Naive thymus-derived CD4-positive, alpha-beta T cell (primary cell): ENCODE data around the gene SHC1. TPM values are rescaled to one million over a fixed set of nuclear protein-coding genes. Genes with fewer than 3 reads are reported as not detected.

Experiments
- ATAC-seq: fragments of 150-1000 bp; cut with Tn5 transposase; 2 replicates; pipeline ENCODE4 v1.10.0; 2021; ENCODE audit warnings: mild to moderate bottlenecking, moderate library complexity
- CTCF ChIA-PET: fragments of 350-600 bp; sonication (Branson Sonifier 250); formaldehyde crosslinking; loops from one replicate; lab custom pipeline; 2021; ENCODE audit warnings: antibody characterized with exemption; lab: Charles Lee
- POLR2A ChIA-PET: fragments of 350-600 bp; sonication (Branson Sonifier 250); formaldehyde crosslinking; loops from one replicate; lab custom pipeline; 2021; ENCODE audit warnings: antibody characterized with exemption, inconsistent platforms; lab: Charles Lee
- DNase-seq, 9 donors: peaks; one replicate each; pipeline versions ENCODE4 v3.0.0 to v3.0.0-alpha.2; 2020 to 2022; ENCODE audit warnings: mixed read lengths in 1 of 9
- H3K27ac ChIP-seq: one replicate; pipeline ENCODE4 v1.7.0; 2013; ENCODE audit warnings: mild to moderate bottlenecking, low read depth, low read length, moderate library complexity
- H3K27me3 ChIP-seq, 2 donors: one replicate each; pipeline ENCODE4 v1.7.0; 2013; ENCODE audit warnings: low read length in 2 of 2, mild to moderate bottlenecking in 2 of 2, moderate library complexity in 2 of 2; ENCODE audit not compliant: control insufficient read depth in 2 of 2, insufficient read depth in 2 of 2
- H3K36me3 ChIP-seq, 3 experiments: 1 replicate in 2 of 3; 2 replicates in 1 of 3; pipeline ENCODE4 v1.7.0; 2013; ENCODE audit warnings: low read length in 3 of 3, mild to moderate bottlenecking in 3 of 3, moderate library complexity in 1 of 3; ENCODE audit not compliant: insufficient read depth in 3 of 3, control insufficient read depth in 2 of 3
- H3K4me1 ChIP-seq, 2 donors: one replicate each; pipeline ENCODE4 v1.7.0; 2013; ENCODE audit warnings: low read length in 2 of 2, mild to moderate bottlenecking in 2 of 2, moderate library complexity in 1 of 2; ENCODE audit not compliant: control insufficient read depth in 2 of 2, insufficient read depth in 2 of 2
- H3K4me3 ChIP-seq: 2 replicates; pipeline ENCODE4 v1.7.0; 2013; ENCODE audit warnings: mild to moderate bottlenecking, low read length
- H3K9me3 ChIP-seq, 3 experiments: 1 replicate in 2 of 3; 2 replicates in 1 of 3; pipeline ENCODE4 v1.7.0; 2013; ENCODE audit warnings: low read length in 3 of 3; ENCODE audit not compliant: control insufficient read depth in 2 of 3
- H3K27ac Mint-ChIP-seq, 9 donors: one replicate each; pipeline ENCODE4 v1.8.0; 2020 to 2022; ENCODE audit warnings: mixed read lengths in 9 of 9, mild to moderate bottlenecking in 8 of 9, moderate library complexity in 5 of 9, inconsistent platforms in 2 of 9
- H3K27me3 Mint-ChIP-seq, 5 donors: one replicate each; pipeline ENCODE4 v1.8.0; 2021 to 2022; ENCODE audit warnings: mixed read lengths in 5 of 5, mild to moderate bottlenecking in 1 of 5
- H3K36me3 Mint-ChIP-seq, 5 donors: one replicate each; pipeline ENCODE4 v1.8.0; 2020 to 2022; ENCODE audit warnings: mixed read lengths in 5 of 5, mild to moderate bottlenecking in 3 of 5, inconsistent platforms in 1 of 5
- H3K4me1 Mint-ChIP-seq, 7 donors: one replicate each; pipeline ENCODE4 v1.8.0; 2020 to 2022; ENCODE audit warnings: mixed read lengths in 7 of 7, mild to moderate bottlenecking in 3 of 7, inconsistent platforms in 1 of 7
- H3K4me3 Mint-ChIP-seq, 10 donors: one replicate each; pipeline ENCODE4 v1.8.0; 2020 to 2022; ENCODE audit warnings: mild to moderate bottlenecking in 10 of 10, mixed read lengths in 10 of 10, moderate library complexity in 6 of 10, inconsistent platforms in 2 of 10
- H3K9me3 Mint-ChIP-seq, 11 donors: one replicate each; pipeline ENCODE4 v1.8.0; 2020 to 2022; ENCODE audit warnings: mixed read lengths in 11 of 11, mild to moderate bottlenecking in 4 of 11, inconsistent platforms in 1 of 11, moderate library complexity in 1 of 11
- intact Hi-C, 2 donors: fragments of 100-400 bp; cut with micrococcal nuclease; formaldehyde crosslinking; loops; one replicate each; pipeline ENCODE4 v1.15.1; 2023
- polyA plus RNA-seq, 2 donors: library from polyadenylated mRNA; unstranded; fragments of 300-500 nt; fragmentation: Illumina TruSeq; gene quantifications; one replicate each; pipeline ENCODE4 v1.2.3, GENCODE V29; 2021
- total RNA-seq, 6 experiments: library from RNA in 5 of 6; stranded (reverse) in 5 of 6; gene quantifications; 1 replicate in 5 of 6; 2 replicates in 1 of 6; pipeline ENCODE4 v1.2.3 and lab custom pipeline; 2021 to 2026

The SHC1 gene
- total and polyA plus RNA-seq, 7 experiments from 2014 or later = 29.6 to 76.9 (median 73.2) TPM

DNA sequence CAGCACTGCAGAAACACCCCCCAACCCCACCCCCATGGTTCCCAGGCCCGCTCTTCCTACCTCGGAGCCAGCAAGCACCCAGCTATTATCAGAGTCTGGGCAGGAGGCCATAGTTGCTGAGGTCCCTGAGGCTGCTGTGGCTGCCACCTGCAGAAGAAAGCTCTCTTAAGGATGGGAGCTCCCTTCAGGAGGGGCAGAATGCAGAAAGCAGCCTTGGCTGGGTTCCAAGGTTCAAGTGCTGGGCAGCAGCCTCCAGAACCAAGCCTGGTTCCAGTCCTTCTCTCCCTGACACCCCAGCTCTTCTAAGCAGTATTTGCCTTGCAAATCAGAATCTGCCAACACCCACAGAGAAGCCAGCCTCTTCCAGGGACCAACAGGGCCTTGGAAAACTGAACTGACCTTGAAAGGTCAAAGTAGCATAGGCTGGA is 16.9 kb downstream of the SHC1 start:
- Mint-ChIP-seq H3K27ac (peak overlapping the region; percentile 97 to 100 (median 99)), H3K27me3 (no peaks in the 10 kb centered on the region), H3K36me3 (peaks cover 4 to 31% (median 8%) of the 10 kb centered on the region in 5 donors), H3K4me1 (peaks cover 58 to 84% (median 76%) of the 10 kb centered on the region in 7 donors), H3K9me3 (peaks cover 0 to 4% (median 0%) of the 10 kb centered on the region in 11 donors), H3K4me3 (peak overlapping the region; percentile 92 to 99 (median 98))
- intact Hi-C loops = loop anchor here in 1 of 2 donors (2.0 to 10.0 kb wide), 3 partner anchors 395 to 989 kb away; partner anchors contain the start of genes CREB3L4, IL6R, SLC39A1 and UBE2Q1
- DNase-seq = no peak
- Histone ChIP-seq H3K36me3 (peaks cover 9 to 31% (median 10%) of the 10 kb centered on the region in 3 experiments), H3K27ac (peak overlapping the region; percentile 96), H3K9me3 (no peaks in the 10 kb centered on the region), H3K27me3 (no peaks in the 10 kb centered on the region), H3K4me3 (peak overlapping the region; percentile 92), H3K4me1 (peaks cover 55% of the 10 kb centered on the region in 2 donors)
- CTCF ChIA-PET = interaction anchor here (1.4 to 9.3 kb wide), 2 partner anchors 23 to 63 kb away, joined by 4 to 101 read pairs; no protein-coding TSS in a partner anchor
- ATAC-seq = no peak
- POLR2A ChIA-PET = interaction anchor here (0.7 to 13.7 kb wide), 4 partner anchors 17 to 61 kb away, joined by 3 to 160 read pairs (median 114); partner anchors contain the start of genes CKS1B, PMVK and SHC1

DNA sequence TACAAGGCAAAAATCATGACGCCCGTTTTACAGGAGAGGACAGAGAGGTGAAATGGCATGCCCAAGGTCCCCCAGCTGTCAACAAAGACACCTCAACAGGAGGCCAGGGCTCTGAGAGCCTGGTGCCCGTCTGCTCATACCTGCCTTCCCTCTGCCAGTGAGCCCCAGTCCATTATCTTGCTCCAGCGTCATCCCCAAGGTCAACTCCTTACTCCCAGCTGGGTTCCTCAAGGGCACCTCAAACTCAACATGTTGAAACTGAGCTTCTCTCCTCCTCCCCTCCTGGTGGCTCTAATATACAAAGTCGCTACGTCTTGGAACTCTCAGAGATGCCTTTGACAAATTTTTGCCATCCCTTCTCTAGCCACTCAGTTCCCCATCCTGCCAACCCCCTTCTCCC is 17.9 kb downstream of the SHC1 start:
- peak overlapping the region; percentile 96 for H3K27ac ChIP-seq
- H3K36me3 ChIP-seq = peaks cover 15 to 31% (median 19%) of the 10 kb centered on the region in 3 experiments
- DNase-seq (no peak), ATAC-seq (no peak)
- Mint-ChIP-seq H3K36me3 (peaks cover 4 to 33% (median 13%) of the 10 kb centered on the region in 5 donors), H3K4me3 (peak overlapping the region; percentile 92 to 99 (median 98)), H3K9me3 (peaks cover 0 to 4% (median 0%) of the 10 kb centered on the region in 11 donors), H3K27ac (peak overlapping the region; percentile 97 to 100 (median 99)), H3K27me3 (no peaks in the 10 kb centered on the region), H3K4me1 (peaks cover 61 to 81% (median 74%) of the 10 kb centered on the region in 7 donors)
- POLR2A ChIA-PET = interaction anchor here (0.6 to 8.7 kb wide), 8 partner anchors 8 to 113 kb away, joined by 3 to 136 read pairs (median 8); partner anchors contain the start of genes CKS1B, FLAD1, PMVK and PYGO2
- peak overlapping the region; percentile 92 for H3K4me3 ChIP-seq
- CTCF ChIA-PET = interaction anchor here (0.6 to 9.3 kb wide), 6 partner anchors 9 to 283 kb away, joined by 3 to 101 read pairs (median 6); partner anchors contain the start of gene PYGO2
- no peaks in the 10 kb centered on the region for H3K9me3 ChIP-seq
- intact Hi-C loops = loop anchor here in 1 of 2 donors (10.0 kb wide), 2 partner anchors 548 to 988 kb away; partner anchors contain the start of genes CREB3L4, IL6R and SLC39A1
- H3K27me3 ChIP-seq = no peaks in the 10 kb centered on the region
- peaks cover 55 to 60% of the 10 kb centered on the region in 2 donors for H3K4me1 ChIP-seq

DNA sequence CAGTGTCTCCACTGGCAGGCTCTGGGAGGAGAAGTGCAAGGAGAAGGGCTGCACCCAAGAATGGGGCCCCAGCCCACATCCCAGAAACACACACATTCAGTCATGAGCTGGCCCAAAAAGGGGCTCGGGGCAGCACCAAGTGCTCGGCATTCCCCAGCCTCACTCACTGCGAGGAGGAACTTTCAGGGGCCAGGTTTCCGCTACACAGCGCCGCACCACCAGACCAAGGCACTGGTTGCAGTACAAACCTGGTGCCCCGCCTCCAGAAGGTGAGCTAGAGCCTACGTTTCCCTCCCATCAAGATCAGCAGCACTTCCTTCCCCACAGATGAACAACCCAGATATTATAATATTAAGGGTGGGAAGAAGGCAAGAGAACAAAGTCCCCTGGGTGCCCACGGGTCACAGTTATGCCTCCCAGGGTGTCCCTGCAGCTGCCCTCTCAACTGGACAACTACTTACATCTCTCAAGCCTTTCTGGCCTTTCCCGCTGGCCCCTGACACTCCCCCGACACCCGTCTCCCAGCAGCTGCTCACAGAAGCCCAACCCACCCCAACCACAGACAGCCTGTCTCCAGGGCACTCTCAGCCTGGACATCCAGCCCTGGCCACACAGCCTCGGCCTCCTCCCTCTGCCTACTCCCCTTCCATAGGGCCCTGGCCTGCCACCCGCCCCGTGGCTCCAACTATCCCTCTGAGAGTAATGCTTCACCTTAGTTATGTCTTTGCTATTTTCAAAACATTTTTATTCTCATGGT is 18.5 kb downstream of the SHC1 start:
- H3K27ac ChIP-seq = peak overlapping the region; percentile 96
- Mint-ChIP-seq H3K27me3 (no peaks in the 10 kb centered on the region), H3K4me3 (peak overlapping the region; percentile 92 to 99 (median 98)), H3K36me3 (peaks cover 4 to 34% (median 15%) of the 10 kb centered on the region in 5 donors), H3K9me3 (peaks cover 0 to 4% (median 0%) of the 10 kb centered on the region in 11 donors), H3K4me1 (peaks cover 60 to 76% (median 70%) of the 10 kb centered on the region in 7 donors), H3K27ac (peak overlapping the region; percentile 97 to 100 (median 99))
- H3K27me3 ChIP-seq = no peaks in the 10 kb centered on the region
- peaks cover 20 to 37% (median 24%) of the 10 kb centered on the region in 3 experiments for H3K36me3 ChIP-seq
- no peaks in the 10 kb centered on the region for H3K9me3 ChIP-seq
- POLR2A ChIA-PET = interaction anchor here (0.6 to 8.7 kb wide), 7 partner anchors 9 to 92 kb away, joined by 3 to 136 read pairs (median 8); partner anchors contain the start of genes CKS1B, FLAD1, PMVK and PYGO2
- peak in 7 of 9 donors; percentile 63 to 78 (median 72) for DNase-seq
- intact Hi-C loops = loop anchor here in 1 of 2 donors (10.0 kb wide), 2 partner anchors 547 to 987 kb away; partner anchors contain the start of genes CREB3L4, IL6R and SLC39A1
- CTCF ChIA-PET = interaction anchor here (0.6 to 9.3 kb wide), 7 partner anchors 10 to 282 kb away, joined by 3 to 101 read pairs (median 5); partner anchors contain the start of genes PMVK and PYGO2
- H3K4me3 ChIP-seq = peak overlapping the region; percentile 92
- H3K4me1 ChIP-seq = peaks cover 55 to 60% of the 10 kb centered on the region in 2 donors
- peak; percentile 40 for ATAC-seq

DNA sequence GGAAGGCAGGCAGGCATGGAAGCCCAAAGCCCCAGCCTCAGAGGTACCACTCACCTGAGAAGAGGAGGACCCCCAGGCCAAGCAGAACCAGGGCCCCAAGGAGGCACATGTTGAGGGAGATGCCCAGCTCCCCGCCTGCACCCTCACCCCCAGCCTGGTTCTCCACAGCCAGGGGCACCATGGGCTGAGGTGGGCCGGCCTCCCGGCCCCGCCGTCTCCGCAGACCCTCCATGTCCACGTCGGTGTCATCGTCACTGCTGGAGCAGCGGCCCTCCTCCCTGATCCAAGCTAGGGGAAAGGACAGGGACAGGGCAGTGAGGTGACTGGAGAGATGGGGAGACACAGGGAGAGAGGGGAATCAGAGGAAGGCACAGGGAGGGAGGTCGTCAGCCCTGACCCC is 22.5 kb downstream of the SHC1 start:
- Mint-ChIP-seq H3K27me3 (no peaks in the 10 kb centered on the region), H3K9me3 (peaks cover 0 to 3% (median 0%) of the 10 kb centered on the region in 11 donors), H3K27ac (peak overlapping the region in 2 of 9 donors; percentile 28 to 75), H3K4me1 (peaks cover 42 to 53% (median 48%) of the 10 kb centered on the region in 7 donors), H3K36me3 (peaks cover 4 to 28% (median 15%) of the 10 kb centered on the region in 5 donors), H3K4me3 (no peak overlapping the region)
- intact Hi-C loops = no loop called here
- Histone ChIP-seq H3K36me3 (peaks cover 20 to 66% (median 27%) of the 10 kb centered on the region in 3 experiments), H3K4me3 (no peak overlapping the region), H3K27ac (peak overlapping the region; percentile 46), H3K9me3 (no peaks in the 10 kb centered on the region), H3K4me1 (peaks cover 40 to 41% of the 10 kb centered on the region in 2 donors), H3K27me3 (no peaks in the 10 kb centered on the region)
- ATAC-seq (no peak), DNase-seq (no peak)
- CTCF ChIA-PET = interaction anchor here (0.6 to 9.3 kb wide), 3 partner anchors 12 to 94 kb away, joined by 5 to 101 read pairs (median 6); no protein-coding TSS in a partner anchor
- POLR2A ChIA-PET = interaction anchor here (1.2 to 2.5 kb wide), 4 partner anchors 8 to 52 kb away, joined by 3 to 7 read pairs (median 3); partner anchors contain the start of genes PBXIP1 and PMVK

DNA sequence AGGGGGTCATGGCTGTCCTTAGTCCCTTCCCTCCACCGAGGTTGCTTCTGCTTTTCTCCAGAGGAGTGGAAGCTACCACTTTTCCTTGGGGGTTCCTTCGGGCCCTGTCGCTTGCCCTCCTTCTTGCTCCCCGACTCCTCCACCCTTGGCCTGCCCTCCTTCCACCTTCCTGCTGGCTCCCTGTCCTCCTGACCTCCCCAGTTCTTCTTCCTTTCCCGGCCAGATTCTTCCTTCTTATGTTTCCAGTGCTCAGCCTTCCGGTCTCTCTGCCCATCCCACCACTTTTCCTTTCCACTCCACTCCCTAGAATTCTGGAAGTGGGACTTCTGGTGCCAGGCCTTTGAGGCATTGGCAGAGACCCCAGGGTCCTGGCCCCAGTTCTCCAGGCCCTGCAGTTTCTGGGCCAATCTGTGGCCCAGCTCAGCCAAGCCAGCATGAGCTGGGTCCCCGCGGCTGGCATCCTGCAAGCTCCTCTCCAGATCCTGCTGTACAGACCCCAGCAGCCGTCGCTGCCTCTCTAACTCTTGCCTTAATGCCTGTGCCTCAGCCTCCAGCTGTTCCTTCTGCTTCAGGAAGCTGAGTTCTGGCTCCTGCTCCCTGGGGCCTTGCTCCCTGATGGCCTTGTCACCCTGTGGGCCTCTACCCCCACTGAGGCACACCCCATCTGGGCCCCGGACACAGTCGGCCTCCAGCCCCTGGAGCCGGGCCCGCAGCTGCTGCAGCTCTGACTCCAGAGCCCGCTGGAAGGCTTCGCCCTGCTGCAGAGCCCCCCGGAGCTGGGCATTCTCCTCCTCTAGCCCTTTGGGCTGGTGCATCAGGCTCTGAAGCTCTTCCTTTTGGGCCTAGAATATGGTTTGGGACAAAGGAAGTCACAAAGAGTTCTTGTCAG is 24.3 kb downstream of the SHC1 start:
- Histone ChIP-seq H3K4me1 (peaks cover 39 to 42% of the 10 kb centered on the region in 2 donors), H3K9me3 (no peaks in the 10 kb centered on the region), H3K36me3 (peaks cover 19 to 61% (median 27%) of the 10 kb centered on the region in 3 experiments), H3K27ac (no peak overlapping the region), H3K4me3 (no peak overlapping the region), H3K27me3 (no peaks in the 10 kb centered on the region)
- ChIA-PET CTCF (interaction anchor here (0.6 to 1.0 kb wide), 2 partner anchors 279 to 384 kb away, joined by 3 read pairs; no protein-coding TSS in a partner anchor), POLR2A (interaction anchor here (0.5 to 2.5 kb wide), 6 partner anchors 8 to 1009 kb away, joined by 3 to 8 read pairs (median 5); partner anchors contain the start of genes PMVK and PYGO2)
- Mint-ChIP-seq H3K27me3 (no peaks in the 10 kb centered on the region), H3K27ac (peak overlapping the region in 5 of 9 donors; percentile 20 to 65 (median 41)), H3K4me3 (peak overlapping the region in 2 of 10 donors; percentile 20 to 25), H3K36me3 (peaks cover 4 to 23% (median 15%) of the 10 kb centered on the region in 5 donors), H3K9me3 (peaks cover 0 to 3% (median 0%) of the 10 kb centered on the region in 11 donors), H3K4me1 (peaks cover 35 to 53% (median 45%) of the 10 kb centered on the region in 7 donors)
- DNase-seq = no peak
- intact Hi-C loops = no loop called here
- ATAC-seq = no peak
